Skeletal muscle tissue (tissue), 4 donors: ENCODE measurements around the gene MBD5. TPM values are rescaled to one million over a fixed set of nuclear protein-coding genes. Genes with fewer than 3 reads are reported as not detected.

Experiments
- H3K27ac ChIP-seq: one replicate; pipeline ENCODE4 v1.7.0; 2013; ENCODE audit warnings: mild to moderate bottlenecking, low read depth, low read length, inconsistent platforms
- H3K27me3 ChIP-seq, 3 donors: one replicate each; pipeline ENCODE4 v1.7.0; 2013; ENCODE audit warnings: low read length in 3 of 3; ENCODE audit not compliant: control insufficient read depth in 3 of 3, insufficient read depth in 3 of 3
- H3K36me3 ChIP-seq, 3 donors: one replicate each; pipeline ENCODE4 v1.7.0; 2013; ENCODE audit warnings: low read length in 3 of 3; ENCODE audit not compliant: control insufficient read depth in 3 of 3, insufficient read depth in 3 of 3
- H3K4me1 ChIP-seq, 3 donors: one replicate each; pipeline ENCODE4 v1.7.0; 2013; ENCODE audit warnings: low read length in 3 of 3, mild to moderate bottlenecking in 3 of 3; ENCODE audit not compliant: control insufficient read depth in 3 of 3, insufficient read depth in 3 of 3
- H3K4me3 ChIP-seq, 3 donors: one replicate each; pipeline ENCODE4 v1.7.0; 2013; ENCODE audit warnings: low read length in 3 of 3
- H3K9ac ChIP-seq, 3 donors: one replicate each; pipeline ENCODE4 v1.7.0; 2013; ENCODE audit warnings: low read length in 3 of 3, mild to moderate bottlenecking in 3 of 3, moderate library complexity in 2 of 3, low read depth in 1 of 3
- H3K9me3 ChIP-seq, 3 donors: one replicate each; pipeline ENCODE4 v1.7.0; 2013; ENCODE audit warnings: low read length in 3 of 3; ENCODE audit not compliant: control insufficient read depth in 3 of 3
- total RNA-seq: library from RNA; depleted of rRNA; stranded (reverse); fragments of >200 nt; gene quantifications from one replicate; pipeline ENCODE4 v1.2.3, GENCODE V29; 2014
- donor health status: Osteomylitis.

Gene MBD5
- total RNA-seq, 1 donor from 2014 or later: 30.8 TPM

DNA sequence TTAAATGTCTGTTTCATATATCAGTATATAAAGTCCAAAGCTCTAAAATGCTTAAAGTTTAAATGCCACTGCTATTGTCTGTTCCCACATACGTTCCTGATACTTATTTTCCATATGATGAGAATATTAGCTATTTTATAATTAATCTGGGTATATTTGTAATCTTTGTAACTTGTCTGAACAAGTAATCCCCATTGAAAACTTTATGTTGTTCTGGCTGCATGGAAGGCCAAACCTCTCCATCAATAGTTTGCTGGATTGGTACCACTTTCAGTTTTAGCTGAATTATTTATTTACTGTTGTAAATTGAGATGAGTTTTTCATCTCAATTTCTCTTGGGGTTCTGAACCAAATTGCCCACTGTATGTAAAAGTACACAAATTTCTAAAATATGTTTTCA, 1.5 kb downstream of the MBD5 start:
- peak overlapping the region; percentile 90 to 94 (median 91) for H3K9ac ChIP-seq
- peak overlapping the region; percentile 91 to 95 (median 94) for H3K4me3 ChIP-seq
- H3K27me3 ChIP-seq: no peaks in the 10 kb centered on the region
- no peaks in the 10 kb centered on the region for H3K36me3 ChIP-seq
- H3K9me3 ChIP-seq: no peaks in the 10 kb centered on the region
- H3K27ac ChIP-seq: peak overlapping the region; percentile 95
- H3K4me1 ChIP-seq: peaks cover 11 to 26% (median 18%) of the 10 kb centered on the region in 3 donors

DNA sequence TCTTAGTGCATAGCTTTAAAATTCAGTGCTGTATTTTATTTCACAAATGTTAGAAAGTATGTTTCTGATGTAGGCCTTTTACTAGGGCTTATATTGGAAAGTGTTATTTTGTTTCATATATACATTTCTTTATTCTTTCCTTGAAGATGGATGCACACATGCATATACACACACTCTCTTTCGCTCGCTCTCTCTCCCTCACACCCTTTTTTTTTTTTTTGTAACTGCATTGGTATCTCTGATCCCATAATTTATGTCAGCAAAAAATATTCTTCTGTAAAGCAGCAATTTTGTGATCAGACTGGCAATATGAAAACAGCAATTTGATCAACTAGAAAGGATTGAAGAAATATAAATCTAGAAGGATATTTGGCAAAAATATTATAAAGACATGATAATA, 2.0 kb downstream of the MBD5 start:
- Histone ChIP-seq H3K36me3 (no peaks in the 10 kb centered on the region), H3K4me1 (peaks cover 11 to 26% (median 18%) of the 10 kb centered on the region in 3 donors), H3K9ac (peak overlapping the region in 2 of 3 donors; percentile 44 to 90), H3K9me3 (no peaks in the 10 kb centered on the region), H3K4me3 (no peak overlapping the region), H3K27me3 (no peaks in the 10 kb centered on the region), H3K27ac (no peak overlapping the region)

DNA sequence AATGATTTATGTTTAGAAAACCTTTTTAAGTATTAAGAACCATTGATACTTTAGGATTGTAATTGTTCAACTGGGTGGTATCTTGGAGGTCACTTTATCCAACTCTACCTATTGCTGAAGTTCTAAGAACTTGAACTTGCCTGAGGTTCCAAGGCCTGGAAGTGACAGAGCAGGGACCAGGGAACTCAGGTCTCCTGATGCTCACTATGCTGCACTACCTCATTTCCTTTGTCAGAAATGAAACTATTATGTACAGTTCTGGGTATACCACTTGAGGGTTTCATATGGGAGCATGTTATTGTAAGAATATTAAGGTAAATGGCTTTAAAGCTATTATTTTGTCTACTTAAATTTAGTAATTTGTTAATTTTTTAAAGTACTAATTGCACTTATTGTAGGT, 3.0 kb downstream of the MBD5 start:
- Histone ChIP-seq H3K27ac (no peak overlapping the region), H3K4me1 (peaks cover 10 to 23% (median 17%) of the 10 kb centered on the region in 3 donors), H3K4me3 (no peak overlapping the region)

DNA sequence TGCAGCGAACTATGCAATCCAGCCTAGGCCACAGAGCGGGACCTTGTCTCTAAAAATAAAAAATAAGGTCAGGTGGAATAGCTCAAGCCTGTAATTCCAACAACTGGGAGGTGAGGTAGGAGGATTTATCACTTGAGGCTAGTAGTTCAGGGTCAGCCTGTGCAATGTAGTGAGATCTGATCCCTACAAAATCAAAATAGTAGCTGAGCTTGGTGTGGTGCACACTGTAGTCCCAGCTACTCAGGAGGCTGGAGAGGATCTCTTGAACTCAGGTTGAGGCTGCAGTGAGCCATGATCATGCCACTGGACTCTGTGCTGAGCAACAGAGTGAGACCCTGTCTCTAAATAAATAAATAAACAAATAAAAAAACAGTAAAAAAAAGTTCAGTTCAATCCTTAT, 5.7 kb downstream of the MBD5 start:
- Histone ChIP-seq H3K9ac (no peak overlapping the region), H3K4me1 (peaks cover 3 to 11% (median 5%) of the 10 kb centered on the region in 3 donors), H3K4me3 (no peak overlapping the region), H3K9me3 (no peaks in the 10 kb centered on the region), H3K27ac (no peak overlapping the region), H3K36me3 (no peaks in the 10 kb centered on the region), H3K27me3 (no peaks in the 10 kb centered on the region)

More for the DNA sequence above, 3.0 kb downstream of the MBD5 start:
- no peaks in the 10 kb centered on the region for H3K36me3 ChIP-seq
- no peaks in the 10 kb centered on the region for H3K27me3 ChIP-seq
- H3K9ac ChIP-seq: no peak overlapping the region
- no peaks in the 10 kb centered on the region for H3K9me3 ChIP-seq

DNA sequence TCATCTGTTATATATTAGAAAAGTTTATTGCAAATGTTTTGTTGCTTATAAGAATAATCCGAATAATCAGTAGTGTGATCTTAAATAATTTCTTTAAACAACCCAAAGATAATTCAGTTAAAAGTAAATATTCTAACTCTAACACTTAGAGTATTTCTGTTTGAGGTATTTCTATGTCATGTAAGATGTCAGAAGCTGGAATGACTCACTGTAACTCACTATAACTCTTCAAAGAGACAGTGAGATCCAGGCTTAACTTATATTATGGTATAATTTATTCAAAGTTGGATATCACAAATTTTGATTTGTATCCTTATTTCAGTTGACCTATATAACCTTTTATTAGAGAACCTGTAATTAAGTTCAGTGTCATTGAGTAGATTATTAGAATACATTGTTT, 6.9 kb downstream of the MBD5 start:
- Histone ChIP-seq H3K4me3 (no peak overlapping the region), H3K27me3 (no peaks in the 10 kb centered on the region), H3K9me3 (no peaks in the 10 kb centered on the region), H3K27ac (no peak overlapping the region), H3K36me3 (no peaks in the 10 kb centered on the region), H3K4me1 (peaks cover 0 to 3% (median under 1%) of the 10 kb centered on the region in 3 donors), H3K9ac (no peak overlapping the region)

DNA sequence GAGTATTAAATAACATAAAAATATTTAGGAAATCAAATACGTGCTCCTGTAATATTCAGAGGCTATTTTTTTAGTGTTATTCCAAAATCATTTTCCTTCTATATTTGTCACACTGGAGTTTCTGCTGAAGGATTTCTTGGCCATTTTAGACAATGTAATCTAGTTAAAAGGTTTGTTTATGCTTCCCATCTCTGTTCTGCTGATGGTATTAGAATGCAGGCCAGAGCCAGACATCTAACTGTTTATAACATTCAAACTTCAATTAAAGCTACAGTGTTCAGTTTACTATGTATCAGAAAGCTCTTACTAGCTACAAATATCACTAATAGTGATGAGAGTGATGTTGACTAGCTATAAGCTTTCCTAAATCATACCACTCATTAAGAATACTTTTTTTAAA, 7.9 kb downstream of the MBD5 start:
- H3K27ac ChIP-seq: no peak overlapping the region
- H3K27me3 ChIP-seq: no peaks in the 10 kb centered on the region
- no peaks in the 10 kb centered on the region for H3K9me3 ChIP-seq
- H3K4me1 ChIP-seq: peaks cover 0 to 3% (median 0%) of the 10 kb centered on the region in 3 donors
- H3K9ac ChIP-seq: no peak overlapping the region
- H3K36me3 ChIP-seq: no peaks in the 10 kb centered on the region
- H3K4me3 ChIP-seq: no peak overlapping the region

DNA sequence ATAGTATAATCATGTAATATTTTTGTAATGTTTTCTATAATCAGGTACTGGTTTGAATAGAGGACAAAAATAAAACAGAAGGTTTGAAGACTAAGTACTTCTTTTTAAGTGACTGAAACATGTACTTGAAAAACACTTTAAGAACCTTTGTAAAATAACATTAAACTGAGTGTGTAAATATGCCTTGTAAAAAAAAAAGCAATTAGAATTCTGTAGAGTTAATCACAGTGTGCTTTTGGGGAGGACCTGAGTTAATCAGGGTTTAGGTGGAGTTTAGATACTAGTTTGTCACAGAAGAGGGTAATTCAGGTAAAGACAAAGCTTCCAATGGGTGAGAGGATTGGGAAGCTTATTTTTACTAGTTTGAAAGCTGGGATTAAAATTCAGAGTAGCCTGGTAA, 10.3 kb downstream of the MBD5 start:
- Histone ChIP-seq H3K27ac (no peak overlapping the region), H3K4me3 (no peak overlapping the region), H3K9me3 (no peaks in the 10 kb centered on the region), H3K4me1 (peaks cover 0 to 6% (median 0%) of the 10 kb centered on the region in 3 donors), H3K36me3 (no peaks in the 10 kb centered on the region), H3K9ac (no peak overlapping the region), H3K27me3 (no peaks in the 10 kb centered on the region)

DNA sequence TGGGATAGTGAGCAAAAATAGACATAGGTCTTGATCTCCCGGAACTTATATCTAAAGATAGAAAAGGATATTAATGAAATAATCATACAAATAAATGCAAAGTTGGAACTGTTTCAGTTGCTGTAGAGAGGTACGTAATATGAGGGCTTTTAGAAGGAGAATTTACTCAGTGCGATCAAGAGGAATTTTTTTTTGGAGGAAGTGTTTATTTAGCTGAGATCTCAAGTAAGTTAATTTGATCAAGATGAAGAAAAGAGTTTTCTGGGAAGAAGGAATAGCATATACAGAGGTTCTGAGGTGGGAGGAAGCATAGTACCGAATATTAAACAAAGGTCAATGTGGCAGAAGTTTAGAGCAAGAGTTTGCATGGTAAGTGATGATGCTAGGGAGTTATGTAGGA, 11.3 kb downstream of the MBD5 start:
- Histone ChIP-seq H3K4me1 (peaks cover 0 to 4% (median 0%) of the 10 kb centered on the region in 3 donors), H3K27ac (no peak overlapping the region), H3K36me3 (no peaks in the 10 kb centered on the region), H3K27me3 (no peaks in the 10 kb centered on the region), H3K9me3 (no peaks in the 10 kb centered on the region), H3K4me3 (no peak overlapping the region), H3K9ac (no peak overlapping the region)

DNA sequence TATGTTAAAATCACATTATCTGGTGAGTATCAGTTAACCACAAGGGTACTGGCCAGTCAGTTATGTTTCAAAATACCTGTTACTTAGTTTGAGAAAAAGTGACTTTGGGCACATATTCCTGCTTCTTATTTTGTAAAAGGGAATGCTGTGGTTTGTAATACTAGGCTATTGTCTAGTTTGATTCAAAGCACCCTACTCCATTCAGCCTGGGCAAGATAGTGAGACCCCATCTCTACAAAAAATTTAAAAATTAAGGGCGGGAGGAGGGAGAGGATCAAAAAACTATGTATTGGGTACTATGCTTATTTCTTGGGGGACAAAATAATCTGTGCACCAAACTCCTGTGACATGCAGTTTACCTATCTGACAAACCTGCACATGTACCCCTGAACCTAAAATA, 18.9 kb downstream of the MBD5 start:
- no peak overlapping the region for H3K4me3 ChIP-seq
- no peak overlapping the region for H3K9ac ChIP-seq
- H3K27ac ChIP-seq: no peak overlapping the region
- no peaks in the 10 kb centered on the region for H3K36me3 ChIP-seq
- H3K9me3 ChIP-seq: no peaks in the 10 kb centered on the region
- H3K27me3 ChIP-seq: no peaks in the 10 kb centered on the region
- peaks cover 0 to 9% (median 2%) of the 10 kb centered on the region in 3 donors for H3K4me1 ChIP-seq

DNA sequence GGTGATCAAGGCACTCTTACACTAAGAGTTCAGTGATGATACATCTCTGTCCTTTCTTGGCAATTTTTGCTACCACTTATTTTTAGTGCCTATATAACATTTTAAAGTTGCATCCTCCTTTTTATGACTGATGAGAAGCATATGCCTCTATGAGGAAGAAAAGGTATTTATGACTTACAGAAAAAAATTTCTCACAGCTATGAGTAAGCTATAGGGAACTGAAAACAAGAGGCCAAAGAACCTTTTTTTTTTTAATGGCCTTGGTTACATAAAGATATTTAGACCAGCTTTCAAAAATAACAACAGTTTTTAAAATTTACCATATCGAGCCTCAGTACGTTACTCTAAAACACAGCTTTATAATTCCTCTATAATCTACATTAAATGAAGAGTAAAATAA, 21.3 kb downstream of the MBD5 start:
- Histone ChIP-seq H3K36me3 (no peaks in the 10 kb centered on the region), H3K27me3 (no peaks in the 10 kb centered on the region), H3K4me3 (no peak overlapping the region), H3K4me1 (peaks cover 0 to 5% (median 2%) of the 10 kb centered on the region in 3 donors), H3K27ac (no peak overlapping the region), H3K9ac (no peak overlapping the region), H3K9me3 (no peaks in the 10 kb centered on the region)

DNA sequence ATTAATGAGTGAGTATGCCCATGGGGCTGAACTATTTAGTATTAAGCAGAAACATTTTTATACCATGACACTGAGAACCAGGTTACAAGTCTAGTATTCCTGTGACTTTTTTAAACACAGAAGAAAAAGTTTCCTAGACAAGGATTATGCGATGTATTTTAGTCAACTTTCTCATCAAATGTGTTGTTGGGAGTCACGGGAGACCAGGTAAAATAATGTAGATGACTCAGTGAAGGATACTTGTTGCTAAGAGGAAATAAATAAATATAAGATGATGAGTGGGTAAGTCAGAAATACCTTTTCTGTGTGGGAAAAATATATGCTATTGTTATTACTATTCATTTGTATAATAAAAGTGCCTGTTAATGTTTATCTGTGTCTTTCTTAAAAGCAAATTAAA, 23.4 kb downstream of the MBD5 start:
- H3K27me3 ChIP-seq: no peaks in the 10 kb centered on the region
- H3K4me3 ChIP-seq: no peak overlapping the region
- H3K36me3 ChIP-seq: no peaks in the 10 kb centered on the region
- no peak overlapping the region for H3K27ac ChIP-seq
- H3K9ac ChIP-seq: no peak overlapping the region
- no peaks in the 10 kb centered on the region for H3K9me3 ChIP-seq
- H3K4me1 ChIP-seq: peaks cover 0 to 2% (median 0%) of the 10 kb centered on the region in 3 donors
